Suppressor macrophage treated with lipopolysaccharide for 1 hour (primary cell): ENCODE data around the gene SENP2.
"Not testable (repeated sequence)": the region's sequence is repeated elsewhere in the genome, so short reads cannot be mapped to it uniquely, and the experiment has no call there.

ENCODE experiments used
- DNase-seq, 3 donors: peaks; one replicate each; pipeline ENCODE4 v3.0.0-alpha.2; 2020 to 2022

SENP2 gene

DNA sequence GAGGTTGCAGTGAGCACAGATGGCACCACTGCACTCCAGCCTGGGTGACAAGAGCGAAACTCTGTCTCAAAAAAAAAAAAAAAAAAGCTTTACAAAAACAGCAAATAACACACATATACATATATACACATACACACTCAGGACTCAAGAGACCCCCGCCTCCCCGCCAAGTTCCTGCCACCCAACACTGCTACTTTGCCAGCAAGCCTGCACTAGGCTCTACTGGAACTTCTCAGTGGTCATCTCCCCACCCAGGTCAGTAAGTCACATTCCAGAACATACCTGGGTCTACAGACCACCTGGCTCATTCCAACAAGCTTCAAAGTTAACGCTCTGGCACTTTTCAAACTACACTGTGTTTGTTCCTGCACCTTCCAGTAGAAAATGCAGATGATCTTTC, 62.3 kb downstream of the SENP2 start:
- no peak for DNase-seq

DNA sequence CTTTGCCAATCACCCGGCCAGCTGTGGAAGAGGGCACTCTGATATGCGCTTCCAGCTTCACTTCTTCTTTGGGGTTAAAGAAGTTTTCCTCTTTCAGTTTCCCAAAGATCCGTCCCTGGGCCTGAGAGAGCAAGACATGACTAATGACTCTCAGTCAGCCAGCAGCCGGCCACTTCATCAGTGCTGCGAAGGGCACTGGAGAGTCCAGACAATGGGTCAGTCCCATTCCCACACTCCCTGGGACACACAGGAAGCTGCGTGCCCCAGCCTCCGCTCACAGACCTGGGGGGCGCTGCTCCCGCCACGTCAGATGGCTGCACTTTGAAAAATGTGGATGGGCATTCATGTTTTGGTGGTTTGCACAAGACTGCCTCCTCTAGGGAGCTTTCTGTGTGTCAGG, 63.3 kb downstream of the SENP2 start:
- peak; percentile 76 to 78 (median 76) for DNase-seq

DNA sequence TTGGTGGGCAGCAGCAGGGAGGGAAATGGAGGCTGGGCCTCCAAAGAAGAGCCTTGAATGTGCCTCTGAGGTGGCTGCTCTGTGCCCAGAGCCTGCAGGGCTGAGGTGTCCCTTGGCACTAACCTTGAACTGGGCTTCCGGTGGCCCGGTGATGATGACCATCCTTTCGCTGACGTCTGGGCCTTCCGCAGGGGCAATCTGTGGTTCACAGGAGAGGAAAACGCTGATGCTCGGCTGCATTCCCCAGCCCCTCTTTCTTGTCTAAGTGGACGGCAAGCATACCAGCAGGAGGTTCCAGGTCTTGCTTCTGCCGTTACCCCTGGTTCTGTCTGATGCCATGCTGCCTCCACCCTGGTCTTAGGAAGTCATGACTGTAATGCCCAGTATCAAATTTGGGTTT, 65.9 kb downstream of the SENP2 start:
- DNase-seq = no peak

DNA sequence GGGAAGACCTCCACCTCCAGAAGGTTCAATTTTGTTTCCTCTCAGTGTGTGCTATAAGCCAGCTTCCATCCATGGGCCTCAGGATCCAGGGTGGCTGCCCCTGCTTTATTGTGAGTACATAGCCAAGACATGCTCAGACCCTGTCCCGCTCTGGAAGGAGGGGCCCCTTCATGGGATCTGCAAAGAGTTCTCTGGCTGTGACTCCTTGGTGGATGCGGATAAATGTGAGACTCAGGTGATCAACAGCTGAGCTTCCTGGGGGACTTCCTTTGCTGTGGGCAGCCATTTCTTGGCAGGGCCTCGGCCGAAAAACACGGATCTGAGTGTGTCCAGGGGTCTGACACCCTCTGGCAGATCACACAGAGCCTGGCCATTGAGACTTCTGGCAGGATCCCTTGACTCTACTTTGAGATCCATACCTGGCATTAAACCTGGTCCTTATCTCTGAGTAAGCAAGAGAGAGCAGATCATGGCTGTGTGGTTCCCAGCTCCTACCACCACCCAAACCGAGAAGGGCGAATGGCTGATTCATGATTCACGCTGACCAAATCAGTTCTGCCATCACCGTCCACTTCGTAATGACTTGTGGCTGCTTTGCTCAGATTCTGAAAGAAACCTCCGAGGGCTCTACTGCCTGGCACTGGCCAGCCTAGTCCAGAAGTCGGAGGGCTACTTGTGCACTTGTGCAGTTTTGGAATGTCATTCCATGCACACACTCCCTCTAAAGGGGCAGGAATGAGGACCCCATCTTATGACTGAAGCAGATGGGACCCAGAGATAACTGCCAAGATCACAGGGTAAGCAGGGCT, 68.1 kb downstream of the SENP2 start:
- DNase-seq = no peak

DNA sequence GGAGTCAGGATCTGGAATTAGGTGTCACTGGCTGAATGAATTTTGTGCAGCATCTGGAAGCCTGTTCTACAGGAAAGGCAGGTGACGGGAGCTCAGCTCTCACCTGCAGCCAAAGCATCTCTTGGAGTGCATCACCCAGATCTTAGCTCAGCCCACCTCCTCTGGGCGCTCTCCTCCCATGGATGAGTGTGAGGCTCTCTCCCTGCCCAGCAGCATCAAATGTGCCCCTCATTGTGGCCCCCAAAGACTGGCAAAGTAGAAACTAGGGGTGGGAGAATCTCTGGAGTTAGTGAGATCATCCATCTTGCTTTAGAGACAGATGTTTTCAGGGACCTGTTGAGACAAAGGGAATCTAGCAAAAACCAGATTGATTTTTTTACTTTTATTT, 68.7 kb downstream of the SENP2 start:
- DNase-seq = no peak

DNA sequence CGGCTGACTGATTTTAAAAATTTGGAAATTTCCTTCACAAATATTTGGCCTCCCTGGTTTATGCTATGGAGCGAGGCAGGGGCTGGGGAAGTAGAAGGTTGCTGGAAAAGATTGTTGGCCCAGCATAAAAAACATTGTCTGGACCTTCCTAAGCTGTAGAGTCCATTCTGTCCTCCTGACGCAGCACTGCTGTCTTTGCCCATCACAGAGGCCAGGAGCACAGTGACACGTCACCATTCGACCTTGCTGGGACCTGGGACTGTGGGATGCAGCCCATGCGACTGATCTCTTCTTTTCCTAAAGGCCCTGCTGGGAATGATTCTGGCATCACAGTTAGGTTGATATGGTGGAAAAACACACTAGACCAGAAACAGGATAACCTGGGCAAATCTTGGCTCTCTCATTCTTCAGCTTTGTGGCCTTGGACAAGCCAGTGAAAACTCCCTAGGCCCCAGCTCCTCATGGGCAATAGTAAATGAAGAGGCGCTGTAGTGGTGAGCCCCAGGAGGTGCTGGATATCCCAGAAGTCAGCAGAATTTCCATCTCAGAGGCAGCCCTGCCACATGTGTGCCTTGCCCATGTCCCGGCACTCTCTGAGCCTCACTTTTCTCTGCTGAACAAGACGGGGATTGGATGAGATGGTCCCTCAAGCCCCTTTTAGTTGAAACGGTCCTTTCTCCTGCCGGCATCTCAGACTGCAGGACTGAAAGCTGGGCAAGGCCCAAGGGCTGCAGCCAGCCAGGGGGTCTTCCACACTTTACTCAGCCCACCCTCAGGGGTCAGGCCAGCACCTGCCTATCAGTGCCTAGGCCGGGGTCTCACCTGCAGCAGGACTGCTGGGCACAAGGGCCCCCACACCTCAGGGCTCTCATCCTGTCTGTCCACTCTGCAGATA, 69.6 kb downstream of the SENP2 start:
- no peak for DNase-seq

DNA sequence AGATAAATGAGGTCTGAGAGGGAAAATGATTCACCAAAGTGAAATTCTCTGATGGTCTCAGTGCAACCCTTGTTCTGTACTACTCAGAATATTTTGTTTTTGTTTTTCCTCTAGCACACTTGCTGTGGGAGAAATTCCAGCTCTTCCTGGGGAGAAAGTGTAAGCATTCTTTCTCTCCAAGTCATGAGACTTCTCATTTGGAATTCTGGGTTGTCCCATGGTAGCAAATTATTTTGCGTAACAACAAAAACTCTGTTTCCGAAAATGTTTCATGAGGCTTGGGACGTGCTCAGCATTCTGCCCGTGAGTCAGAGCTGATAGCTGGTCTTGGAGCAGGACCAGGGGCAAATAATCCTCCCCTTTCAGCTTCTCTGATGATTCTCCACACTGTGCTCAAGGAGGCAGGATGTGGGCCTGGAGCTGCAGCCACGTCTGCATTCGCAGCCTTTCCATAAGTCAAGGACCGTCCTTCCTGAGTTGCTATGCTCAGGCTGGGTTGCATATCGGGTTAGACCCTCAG, 70.3 kb downstream of the SENP2 start:
- DNase-seq = no peak

GRCh38 chr3:185657211-185657610, 71.1 kb downstream of the SENP2 start:
- DNase-seq = no peak

- no peak for DNase-seq
Measured at GRCh38 chr3:185657691-185658503, 71.8 kb downstream of the SENP2 start.

GRCh38 chr3:185658504-185658912, 72.4 kb downstream of the SENP2 start:
- DNase-seq = peak in 1 of 3 donors; percentile 11

GRCh38 chr3:185658943-185659342, 72.8 kb downstream of the SENP2 start:
- no peak for DNase-seq

- peak; percentile 81 to 87 (median 84) for DNase-seq
Measured at GRCh38 chr3:185659942-185660921, 74.1 kb downstream of the SENP2 start.

DNA sequence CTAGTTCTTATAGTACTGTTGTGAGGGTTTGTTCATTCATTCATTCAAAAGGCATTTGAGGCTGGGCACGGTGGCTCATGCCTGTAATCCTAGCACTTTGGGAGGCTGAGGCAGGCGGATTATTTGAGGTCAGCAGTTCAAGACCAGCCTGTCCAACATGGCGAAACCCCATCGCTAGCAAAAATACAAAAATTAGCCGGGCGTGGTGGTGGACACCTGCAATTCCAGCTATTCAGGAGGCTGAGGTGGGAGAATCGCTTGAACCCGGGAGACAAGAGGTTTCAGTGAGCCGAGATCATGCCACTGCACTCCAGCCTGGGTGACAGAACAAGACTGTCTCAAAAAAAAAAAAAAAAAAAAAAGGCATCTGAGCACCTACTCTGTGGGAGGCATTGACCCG, 75.2 kb downstream of the SENP2 start:
- not testable (repeated sequence) for DNase-seq

- no peak for DNase-seq
Measured at GRCh38 chr3:185661772-185662171, 75.7 kb downstream of the SENP2 start.

- DNase-seq = no peak
Measured at GRCh38 chr3:185663929-185664328, 77.8 kb downstream of the SENP2 start.

DNA sequence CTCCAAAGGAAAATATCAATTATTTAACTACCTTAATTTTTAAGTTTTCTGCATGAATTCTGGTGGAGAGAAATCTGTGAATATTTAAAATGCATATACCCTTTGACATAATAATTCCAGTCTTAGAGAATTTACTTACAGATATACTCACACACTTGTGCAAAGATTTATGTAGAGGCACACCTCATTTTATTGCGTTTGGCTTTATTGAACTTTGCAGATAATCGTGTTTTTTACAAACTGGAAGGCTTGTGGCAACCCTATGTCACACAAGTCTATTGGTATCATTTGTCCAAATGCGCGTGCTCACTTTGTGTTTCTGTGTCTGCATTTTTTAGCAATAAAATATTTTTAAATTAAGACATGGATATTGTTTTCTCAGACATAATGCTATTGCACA, 81.5 kb downstream of the SENP2 start:
- DNase-seq = no peak

DNA sequence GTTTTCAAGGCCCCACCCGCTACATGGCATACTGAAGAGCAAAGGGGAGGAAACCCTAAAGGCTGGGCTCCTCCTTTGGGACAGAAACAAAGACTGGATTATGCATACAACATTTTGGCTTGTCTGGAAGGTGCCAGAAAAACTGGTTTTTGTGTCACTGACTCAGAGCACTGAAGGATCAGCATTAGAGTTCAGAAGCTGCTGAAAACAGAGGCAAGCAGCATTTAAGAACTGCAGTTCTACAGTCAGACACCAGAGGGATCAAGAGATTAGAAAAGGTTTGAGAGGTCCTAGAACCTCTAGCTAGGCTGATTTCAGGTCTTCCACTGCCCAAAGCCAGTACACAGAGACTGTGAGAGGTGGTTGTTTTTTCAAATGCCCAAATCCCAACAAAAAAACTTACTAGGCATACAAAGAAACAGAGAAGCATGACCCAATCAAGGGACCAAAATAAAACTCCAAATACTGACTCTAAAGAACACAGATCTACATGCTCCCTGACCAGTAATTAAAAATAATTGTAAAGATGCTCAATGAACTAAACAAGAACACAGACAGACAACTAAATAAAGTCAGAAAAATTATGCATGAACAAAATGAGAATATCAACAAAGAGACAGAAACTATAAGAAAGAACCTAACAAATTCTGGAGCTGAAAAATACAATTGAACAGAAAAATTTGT, 91.2 kb downstream of the SENP2 start:
- peak; percentile 62 to 77 (median 67) for DNase-seq

DNA sequence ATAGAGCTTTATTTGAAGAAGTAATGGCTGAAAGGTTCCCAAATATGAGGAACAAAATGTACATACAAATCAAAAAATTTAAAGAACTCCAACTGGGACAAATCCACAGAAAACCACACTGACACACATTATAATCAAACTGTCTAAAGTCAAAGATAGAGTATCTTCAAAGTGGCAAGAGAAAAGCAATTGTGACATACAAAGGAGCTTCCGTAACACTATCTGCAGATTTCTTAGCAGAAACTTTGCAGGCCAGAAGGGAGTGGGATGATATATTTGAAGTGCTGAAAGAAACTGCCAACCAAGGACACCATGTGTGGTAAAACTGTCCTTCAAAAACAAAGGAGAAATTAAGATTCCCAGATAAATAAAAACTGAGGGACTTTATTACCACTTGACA, 91.9 kb downstream of the SENP2 start:
- DNase-seq = no peak

DNA sequence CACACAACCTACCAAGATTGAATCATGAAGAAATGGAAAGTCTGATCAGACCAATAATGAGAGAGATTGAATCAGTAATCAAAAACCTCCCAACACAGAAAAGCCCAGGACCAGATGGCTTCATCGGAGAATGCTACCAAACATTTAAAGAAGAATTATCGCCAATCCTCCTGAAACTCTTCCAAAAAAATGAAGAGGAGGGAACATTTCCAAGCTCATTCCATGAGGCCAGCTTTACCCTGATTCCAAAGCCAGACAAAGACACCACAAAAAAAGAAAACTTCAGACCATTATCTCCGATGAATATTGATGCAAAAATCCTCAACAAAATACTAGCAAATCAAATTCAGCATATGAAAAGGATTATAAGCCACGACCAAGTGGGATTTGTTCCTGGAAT, 94.1 kb downstream of the SENP2 start:
- DNase-seq = no peak
